Peyer's patch (tissue), 4 donors: ENCODE measurements around the gene HLA-DRA. TPM values are rescaled to one million over a fixed set of nuclear protein-coding genes. Genes with fewer than 3 reads are reported as not detected.

ENCODE experiments used
- DNase-seq, 3 donors: peaks; one replicate each; pipeline ENCODE4 v3.0.0-alpha.2; 2017 to 2019
- H3K27ac ChIP-seq, 4 donors: fragments of 200-600 bp; sonication (generic); one replicate each; pipeline ENCODE4 v1.5.1; 2016 to 2019
- H3K27me3 ChIP-seq, 2 donors: fragments of 200-600 bp; sonication (generic); one replicate each; pipeline ENCODE4 v1.5.1; 2019
- H3K36me3 ChIP-seq, 3 donors: fragments of 200-600 bp; sonication (generic); one replicate each; pipeline ENCODE4 v1.5.1; 2016 to 2019
- H3K4me1 ChIP-seq, 4 donors: fragments of 200-600 bp; sonication (generic); one replicate each; pipeline ENCODE4 v1.5.1; 2016 to 2019
- H3K4me3 ChIP-seq, 4 donors: fragments of 200-600 bp; sonication (generic); 1 replicate in 3 of 4; 2 replicates in 1 of 4; pipeline ENCODE4 v1.5.1; 2016 to 2019; ENCODE audit warnings: mild to moderate bottlenecking in 1 of 4
- H3K9me3 ChIP-seq, 4 donors: fragments of 200-600 bp; sonication (generic); one replicate each; pipeline ENCODE4 v1.5.1; 2016 to 2019; ENCODE audit warnings: mild to moderate bottlenecking in 1 of 4
- POLR2A ChIP-seq, 2 donors: fragments of 450-650 bp; IDR thresholded peaks; one replicate each; pipeline ENCODE4 v1.5.1; 2017; ENCODE audit warnings: antibody characterized with exemption in 2 of 2, mild to moderate bottlenecking in 2 of 2, moderate library complexity in 2 of 2
- total RNA-seq, 4 donors: library from RNA; depleted of rRNA; stranded (reverse); fragments of >200 nt; gene quantifications; one replicate each; pipeline ENCODE4 v1.1.0, GENCODE V29; 2016
- TF ChIP-seq, protein P1 (sequence below), 6 experiments: fragments of 450-650 bp in 4 of 6; fragments of 200-600 bp in 2 of 6; sonication (generic) in 1 of 6; IDR thresholded peaks; one replicate each; pipeline ENCODE4 v1.5.1; 2017 to 2019; ENCODE audit warnings: antibody characterized with exemption in 6 of 6, mild to moderate bottlenecking in 3 of 6, moderate library complexity in 1 of 6

The HLA-DRA gene
- total RNA-seq, 4 donors from 2014 or later: 354 to 966 (median 405) TPM

DNA sequence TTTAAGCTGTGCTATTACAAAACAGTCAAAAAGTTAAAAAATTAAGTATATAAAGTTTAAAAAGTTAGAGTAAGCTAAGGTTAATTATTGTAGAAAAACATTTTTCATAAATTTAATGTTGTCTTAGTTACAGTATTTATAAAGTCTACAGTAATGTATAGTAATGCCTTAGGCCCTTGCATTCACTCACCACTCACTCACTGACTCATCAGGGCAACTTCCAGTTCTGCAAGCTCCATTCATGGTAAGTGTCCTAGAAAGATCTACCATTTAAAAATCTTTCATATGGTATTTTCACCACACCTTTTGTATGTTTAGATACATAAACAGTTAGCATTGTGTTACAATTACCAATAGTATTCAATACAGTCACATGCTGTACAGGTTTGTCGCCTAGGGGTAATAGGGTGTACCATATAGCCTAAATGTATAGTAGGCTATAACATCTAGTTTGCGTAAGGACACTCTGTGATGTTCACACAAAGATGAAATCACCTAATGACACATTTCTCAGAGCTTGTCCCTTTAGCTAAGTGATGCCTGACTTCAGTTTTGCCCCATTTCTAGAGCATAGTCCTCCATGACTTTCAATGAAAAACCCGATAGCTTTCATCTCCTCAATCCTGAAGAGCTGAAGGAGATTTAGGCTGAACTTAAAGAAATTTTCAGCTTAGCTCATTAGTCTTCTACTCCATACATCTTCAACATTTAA lies 14.9 kb upstream of the HLA-DRA start:
- Histone ChIP-seq H3K4me1 (no peaks in the 10 kb centered on the region), H3K4me3 (no peak overlapping the region), H3K27ac (no peak overlapping the region), H3K27me3 (no peaks in the 10 kb centered on the region), H3K9me3 (no peaks in the 10 kb centered on the region), H3K36me3 (no peaks in the 10 kb centered on the region)
- TF ChIP-seq POLR2A (IDR thresholded peaks at IDR 0.05): no peak
- TF ChIP-seq, protein P1, sequence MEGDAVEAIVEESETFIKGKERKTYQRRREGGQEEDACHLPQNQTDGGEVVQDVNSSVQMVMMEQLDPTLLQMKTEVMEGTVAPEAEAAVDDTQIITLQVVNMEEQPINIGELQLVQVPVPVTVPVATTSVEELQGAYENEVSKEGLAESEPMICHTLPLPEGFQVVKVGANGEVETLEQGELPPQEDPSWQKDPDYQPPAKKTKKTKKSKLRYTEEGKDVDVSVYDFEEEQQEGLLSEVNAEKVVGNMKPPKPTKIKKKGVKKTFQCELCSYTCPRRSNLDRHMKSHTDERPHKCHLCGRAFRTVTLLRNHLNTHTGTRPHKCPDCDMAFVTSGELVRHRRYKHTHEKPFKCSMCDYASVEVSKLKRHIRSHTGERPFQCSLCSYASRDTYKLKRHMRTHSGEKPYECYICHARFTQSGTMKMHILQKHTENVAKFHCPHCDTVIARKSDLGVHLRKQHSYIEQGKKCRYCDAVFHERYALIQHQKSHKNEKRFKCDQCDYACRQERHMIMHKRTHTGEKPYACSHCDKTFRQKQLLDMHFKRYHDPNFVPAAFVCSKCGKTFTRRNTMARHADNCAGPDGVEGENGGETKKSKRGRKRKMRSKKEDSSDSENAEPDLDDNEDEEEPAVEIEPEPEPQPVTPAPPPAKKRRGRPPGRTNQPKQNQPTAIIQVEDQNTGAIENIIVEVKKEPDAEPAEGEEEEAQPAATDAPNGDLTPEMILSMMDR (IDR thresholded peaks at IDR 0.05): no peak
- DNase-seq: no peak

DNA sequence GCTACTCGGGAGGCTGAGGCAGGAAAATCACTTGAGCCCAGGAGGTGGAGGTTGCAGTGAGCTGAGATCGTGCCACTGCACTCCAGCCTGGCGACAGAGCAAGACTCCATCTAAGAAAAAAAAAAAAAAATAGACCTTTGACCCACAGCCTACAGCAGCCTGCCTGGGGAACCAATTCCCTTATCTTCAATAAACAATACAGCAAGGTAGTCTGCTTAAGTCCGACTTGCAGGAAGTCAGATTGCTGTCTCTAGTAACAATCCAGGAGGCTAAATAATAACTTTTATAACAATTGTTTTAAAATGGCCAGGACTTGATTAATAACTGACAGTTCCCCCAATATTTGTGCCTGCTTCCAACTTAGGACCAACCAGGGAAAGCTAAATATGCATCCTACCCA lies 13.3 kb upstream of the HLA-DRA start:
- H3K4me1 ChIP-seq: no peaks in the 10 kb centered on the region
- peak overlapping the region in 1 of 4 donors; percentile 18 for H3K27ac ChIP-seq
- no peaks in the 10 kb centered on the region for H3K27me3 ChIP-seq
- H3K9me3 ChIP-seq: no peaks in the 10 kb centered on the region
- no peak for DNase-seq
- TF ChIP-seq, protein P1 (IDR thresholded peaks at IDR 0.05): no peak
- TF ChIP-seq POLR2A (IDR thresholded peaks at IDR 0.05): no peak
- no peak overlapping the region for H3K4me3 ChIP-seq
- no peaks in the 10 kb centered on the region for H3K36me3 ChIP-seq

DNA sequence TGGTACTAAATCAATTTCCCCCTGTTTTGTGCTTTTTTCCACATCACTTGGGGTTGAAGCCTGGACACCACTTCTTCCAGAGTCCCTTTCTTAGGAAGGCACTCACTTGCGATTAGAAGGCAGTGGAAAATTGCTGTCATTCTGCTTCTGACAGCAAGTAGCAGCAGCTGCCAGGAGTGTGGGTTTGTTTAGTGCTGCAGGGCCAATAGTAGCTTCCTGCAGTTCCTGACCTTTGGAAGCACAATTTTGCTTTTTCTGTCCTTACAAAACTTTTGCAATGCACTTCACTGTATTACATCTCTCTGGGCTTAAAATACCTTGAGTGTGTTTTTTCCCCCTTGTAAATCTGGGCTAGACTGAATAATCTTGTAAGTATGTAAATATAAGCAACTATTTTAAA lies 12.5 kb upstream of the HLA-DRA start:
- Histone ChIP-seq H3K27ac (no peak overlapping the region), H3K4me3 (no peak overlapping the region), H3K9me3 (no peaks in the 10 kb centered on the region), H3K4me1 (no peaks in the 10 kb centered on the region), H3K27me3 (no peaks in the 10 kb centered on the region), H3K36me3 (no peaks in the 10 kb centered on the region)
- no peak for DNase-seq
- no peak for TF ChIP-seq POLR2A (IDR thresholded peaks at IDR 0.05)
- TF ChIP-seq, protein P1 (IDR thresholded peaks at IDR 0.05): no peak

DNA sequence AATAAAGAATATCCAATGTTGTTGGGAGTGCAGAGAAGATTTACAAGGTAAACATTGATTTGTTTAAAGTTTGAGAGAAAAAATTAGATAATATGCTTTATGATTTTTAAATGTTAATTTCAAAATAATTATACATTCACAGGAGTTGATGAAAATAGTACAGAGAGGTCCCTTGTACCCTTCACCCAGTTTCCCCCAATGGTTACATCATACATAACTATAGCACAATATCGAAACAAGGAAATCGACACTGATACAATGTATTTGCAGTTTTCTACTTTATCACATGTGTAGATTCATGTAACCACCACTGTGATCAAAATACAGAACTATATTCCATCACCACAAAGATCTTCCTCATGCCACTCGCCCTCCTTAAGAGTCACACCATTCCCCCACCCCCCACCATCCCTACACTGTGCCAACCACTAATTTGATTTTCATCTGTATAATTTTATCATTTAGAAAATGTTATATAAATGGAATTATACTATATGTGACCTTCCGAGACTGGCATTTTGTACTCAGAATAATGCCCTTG lies 11.7 kb upstream of the HLA-DRA start:
- no peak overlapping the region for H3K27ac ChIP-seq
- no peak for TF ChIP-seq POLR2A (IDR thresholded peaks at IDR 0.05)
- TF ChIP-seq, protein P1 (IDR thresholded peaks at IDR 0.05): no peak
- H3K36me3 ChIP-seq: no peaks in the 10 kb centered on the region
- H3K27me3 ChIP-seq: no peaks in the 10 kb centered on the region
- no peak for DNase-seq
- H3K4me3 ChIP-seq: no peak overlapping the region
- no peaks in the 10 kb centered on the region for H3K4me1 ChIP-seq
- no peaks in the 10 kb centered on the region for H3K9me3 ChIP-seq

DNA sequence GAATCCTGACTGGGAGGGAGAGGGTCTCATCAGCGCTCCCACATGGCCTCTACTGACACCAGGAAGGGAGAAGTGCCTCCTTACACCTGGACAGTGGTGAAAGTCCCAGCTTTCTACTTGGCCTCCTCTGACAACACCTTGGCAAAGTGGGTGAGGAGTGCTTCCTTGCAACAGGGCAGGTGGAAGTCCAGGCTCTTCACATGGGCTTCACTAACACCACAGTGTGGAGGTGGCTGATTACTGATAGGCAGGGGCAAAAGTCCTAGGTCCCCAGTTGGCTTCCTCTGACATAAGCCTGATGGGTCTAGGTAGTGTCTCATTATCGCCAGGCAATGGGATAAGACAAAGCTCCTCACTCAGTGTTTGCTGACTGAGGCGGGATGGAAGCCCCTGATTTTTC lies 9.5 kb upstream of the HLA-DRA start:
- Histone ChIP-seq H3K27ac (peak overlapping the region in 2 of 4 donors; percentile 73 to 79), H3K4me3 (no peak overlapping the region), H3K36me3 (no peaks in the 10 kb centered on the region), H3K27me3 (no peaks in the 10 kb centered on the region), H3K4me1 (no peaks in the 10 kb centered on the region), H3K9me3 (no peaks in the 10 kb centered on the region)
- TF ChIP-seq, protein P1 (IDR thresholded peaks at IDR 0.05): no peak
- peak in 1 of 2 donors; percentile 33 for TF ChIP-seq POLR2A (IDR thresholded peaks at IDR 0.05)
- peak in 2 of 3 donors; percentile 62 to 75 for DNase-seq
